ENCODE results near the gene ANO1.
"Not testable (repeated sequence)": the region's sequence is repeated elsewhere in the genome, so short reads cannot be mapped to it uniquely, and the experiment has no call there.

ANO1 gene

GRCh38 chr11:70200212-70200844, 122.2 kb downstream of the ANO1 start:
- no peak for DNase-seq

- DNase-seq = not testable (repeated sequence)
These were observed 122.9 kb downstream of the ANO1 start for GRCh38 chr11:70201047-70201446.

DNA sequence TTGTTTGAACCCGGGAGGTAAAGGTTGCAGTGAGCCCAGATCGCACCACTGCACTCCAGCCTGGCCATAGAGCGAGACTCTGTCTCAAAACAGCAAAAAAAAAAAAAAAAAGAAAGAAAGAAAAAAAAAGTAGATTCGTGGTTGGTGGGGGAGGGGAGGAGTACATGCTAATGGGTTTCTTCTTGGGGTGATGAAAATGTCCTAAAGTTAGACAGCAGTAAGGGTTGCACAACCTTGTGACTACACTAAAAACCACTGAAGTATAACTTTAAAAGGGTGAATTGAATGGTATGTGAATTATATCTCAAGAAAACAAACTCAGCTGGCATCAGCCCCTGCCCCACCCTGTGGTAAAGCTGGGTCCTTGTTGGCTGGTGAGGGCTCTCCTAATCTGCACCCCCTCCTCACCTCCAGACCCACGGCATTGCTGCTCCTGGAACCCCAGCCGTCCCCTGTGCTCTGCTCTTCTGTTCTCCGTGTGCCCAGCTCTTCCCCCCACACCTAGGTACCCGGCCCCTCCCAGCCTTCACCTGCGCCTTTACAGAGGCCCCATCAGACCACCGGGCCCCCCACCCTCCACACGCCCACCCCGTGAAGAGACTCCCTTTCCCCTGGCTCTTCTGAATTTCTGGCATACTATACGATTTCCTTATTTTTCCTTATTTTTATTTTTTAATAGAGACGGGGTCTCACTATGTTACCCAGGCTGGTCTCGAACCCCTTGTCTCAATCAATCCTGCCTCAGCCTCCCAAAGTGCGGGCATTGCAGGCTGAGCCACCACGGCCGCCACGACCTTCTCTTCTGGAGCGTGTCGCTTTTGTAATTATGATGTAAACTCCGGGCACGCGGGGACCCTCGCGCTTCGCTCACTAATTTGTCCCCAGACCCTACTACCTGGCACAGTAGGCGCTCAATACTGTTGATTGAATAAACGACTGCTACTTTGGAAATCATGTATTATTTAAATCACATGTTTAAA, 124.1 kb downstream of the ANO1 start:
- no peak for DNase-seq

- peak; percentile 99 for DNase-seq
These were observed 125.0 kb downstream of the ANO1 start, which contains the start of gene FADD for GRCh38 chr11:70202920-70203750. FADD (plus strand) TSS chr11:70203296; CDS start chr11:70203460, 164 bp downstream.

GRCh38 chr11:70203751-70204465, 125.8 kb downstream of the ANO1 start:
- peak; percentile 91 for DNase-seq

GRCh38 chr11:70204466-70204799, 126.3 kb downstream of the ANO1 start:
- DNase-seq = no peak

GRCh38 chr11:70205049-70205725, 127.1 kb downstream of the ANO1 start:
- no peak for DNase-seq

DNA sequence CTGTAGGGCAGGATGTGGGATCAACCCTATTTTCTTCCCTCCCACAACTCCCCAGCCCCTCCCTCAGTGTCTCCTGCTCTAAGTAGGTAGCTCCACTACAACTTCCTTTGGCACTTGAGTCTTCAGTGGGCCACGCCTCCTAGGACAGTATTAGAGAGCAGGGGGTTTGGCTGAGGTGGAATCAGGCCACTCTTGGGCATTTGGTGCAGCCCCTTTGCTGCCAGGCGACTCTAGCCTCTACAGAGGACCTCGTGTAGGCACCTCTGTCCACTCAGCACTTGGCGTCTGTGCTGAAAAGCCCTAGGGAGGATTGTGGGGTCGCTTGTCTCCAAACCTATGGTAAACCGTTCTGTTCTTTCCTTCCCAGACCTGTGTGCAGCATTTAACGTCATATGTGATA, 127.6 kb downstream of the ANO1 start:
- DNase-seq = no peak

GRCh38 chr11:70206226-70206981, 128.3 kb downstream of the ANO1 start:
- DNase-seq = no peak

GRCh38 chr11:70206982-70207376, 128.9 kb downstream of the ANO1 start:
- no peak for DNase-seq

DNA sequence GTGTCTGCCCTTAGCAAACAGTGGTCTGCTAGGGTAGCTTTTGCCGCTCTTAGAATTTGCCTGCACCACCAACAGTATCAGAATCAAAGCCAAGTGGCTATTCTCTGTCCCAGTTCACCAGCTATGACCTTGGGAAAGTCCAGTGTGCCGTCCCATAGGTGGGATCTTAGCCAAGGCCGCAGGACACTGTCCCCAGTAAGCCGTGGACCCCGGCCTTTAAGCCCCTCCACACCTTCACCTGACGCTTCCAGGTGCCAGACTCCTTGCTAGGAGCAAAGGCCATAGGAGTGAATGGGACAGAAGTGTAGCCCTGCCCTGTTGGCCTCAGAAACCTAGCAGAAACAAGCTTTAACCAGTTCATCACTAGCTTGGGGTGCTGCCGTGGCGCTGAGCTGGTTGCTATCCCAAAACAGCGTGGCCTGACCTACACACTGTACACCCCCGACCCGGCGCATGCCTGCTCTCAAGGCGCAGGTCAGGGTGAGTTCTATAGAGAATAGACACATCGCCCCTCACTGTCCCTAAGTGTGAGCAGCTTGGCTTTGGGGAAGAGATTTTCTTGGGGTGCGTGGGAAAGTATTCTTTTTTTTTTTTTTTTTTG, 129.5 kb downstream of the ANO1 start:
- no peak for DNase-seq

- DNase-seq = no peak
These were observed 131.3 kb downstream of the ANO1 start for GRCh38 chr11:70209391-70209912.

DNA sequence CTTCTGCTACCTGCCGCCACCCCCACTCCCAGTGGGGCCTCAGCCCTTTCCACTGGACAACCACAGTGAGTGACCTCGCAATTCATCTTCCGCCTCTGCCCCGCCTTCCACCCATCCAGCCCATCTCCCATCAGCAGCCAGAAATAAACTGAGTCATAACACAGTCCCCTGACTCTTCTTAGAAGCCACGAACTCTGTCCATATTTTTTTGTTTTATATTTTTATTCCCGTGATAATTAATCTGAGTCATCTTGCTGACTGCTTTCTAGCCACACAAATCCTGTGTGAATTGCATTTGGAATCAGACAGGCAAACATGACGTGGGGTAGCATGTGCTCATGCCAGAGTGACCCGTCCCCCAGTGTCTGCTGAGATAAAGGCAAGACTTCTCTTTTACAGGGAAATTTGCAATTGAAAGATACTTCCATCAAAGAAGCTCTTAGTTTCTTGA, 132.0 kb downstream of the ANO1 start:
- DNase-seq = no peak

DNA sequence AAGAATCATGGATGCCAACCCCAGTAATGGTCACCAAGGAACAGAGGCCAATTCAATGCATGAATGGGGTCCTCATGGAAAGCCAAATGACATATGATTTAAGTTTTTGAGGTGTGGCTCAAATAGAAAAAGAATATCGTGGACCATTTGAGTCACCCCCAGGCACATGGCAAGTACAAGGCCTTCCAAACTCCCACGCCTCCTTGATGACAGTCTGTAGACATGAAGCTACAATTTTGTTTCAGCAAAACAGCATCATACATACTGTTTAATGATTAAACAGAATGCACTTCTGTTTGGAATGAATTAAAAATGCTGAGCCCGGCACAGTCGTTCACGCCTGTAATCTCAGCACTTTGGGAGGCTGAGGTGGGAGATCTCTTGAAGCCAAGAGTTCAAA, 132.4 kb downstream of the ANO1 start:
- DNase-seq = no peak

- peak; percentile 55 for DNase-seq
These were observed 134.2 kb downstream of the ANO1 start for GRCh38 chr11:70212227-70212811.

- not testable (repeated sequence) for DNase-seq
These were observed 139.3 kb downstream of the ANO1 start for GRCh38 chr11:70217388-70217787.

DNA sequence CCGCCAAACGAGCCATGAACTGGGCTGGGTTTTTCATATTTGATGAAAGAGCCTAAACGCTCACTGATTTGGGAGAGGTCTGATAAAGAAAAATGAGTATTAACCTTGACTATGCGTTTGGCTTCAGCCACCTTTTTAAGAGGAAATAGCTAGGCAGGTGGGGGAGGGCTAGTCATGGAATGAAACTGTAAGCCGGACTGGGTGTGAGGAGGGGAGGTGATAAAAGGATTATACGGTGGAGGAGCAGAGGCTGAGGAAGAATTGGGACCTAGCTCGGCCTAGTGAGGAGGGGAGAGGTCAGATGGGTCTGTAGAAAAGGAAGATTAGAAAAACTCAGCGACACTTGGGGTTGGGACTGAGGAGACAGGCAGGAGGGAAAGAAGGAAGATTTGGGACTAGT, 140.0 kb downstream of the ANO1 start:
- not testable (repeated sequence) for DNase-seq

GRCh38 chr11:70220136-70220535, 142.0 kb downstream of the ANO1 start:
- DNase-seq = no peak

- no peak for DNase-seq
These were observed 142.8 kb downstream of the ANO1 start for GRCh38 chr11:70220920-70221319.

DNA sequence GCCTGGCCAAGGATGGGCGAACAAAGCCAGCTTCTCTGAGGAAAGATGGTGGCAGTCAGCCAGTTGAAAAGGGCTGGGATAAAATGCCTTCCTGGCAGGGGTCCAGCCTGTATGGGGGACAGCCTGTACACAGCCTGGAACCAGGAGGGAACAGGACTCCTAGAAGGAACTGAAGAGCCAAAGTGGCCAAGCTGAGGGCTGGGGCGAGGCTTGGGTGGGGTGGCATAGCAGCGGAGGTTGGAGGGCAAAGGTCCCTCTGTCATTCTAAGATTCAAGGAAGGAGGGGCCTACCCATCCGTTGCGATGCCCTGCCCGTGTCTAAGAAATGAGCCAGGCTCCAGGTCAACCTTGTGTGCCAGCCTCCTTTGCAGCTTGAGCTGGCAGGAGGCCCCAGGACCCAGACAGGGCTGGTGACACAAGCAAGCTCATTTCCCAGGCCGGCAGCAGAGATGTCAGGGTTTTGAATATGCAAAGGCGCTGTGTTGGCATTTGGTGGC, 147.6 kb downstream of the ANO1 start:
- no peak for DNase-seq
